Activated CD8-positive, alpha-beta T cell treated with anti-CD3 and anti-CD28 coated beads for 36 hours (primary cell): ENCODE measurements around the gene EPYC. TPM values are rescaled to one million over a fixed set of nuclear protein-coding genes. Genes with fewer than 3 reads are reported as not detected.

Experiments used
- ATAC-seq: fragments of 200-7000 bp; cut with Tn5 transposase; one replicate; pipeline ENCODE4 v1.10.0; 2021; ENCODE audit warnings: mild to moderate bottlenecking, moderate library complexity
- CTCF ChIA-PET: fragments of 350-600 bp; sonication (Branson Sonifier 250); formaldehyde crosslinking; loops from one replicate; lab custom pipeline; 2021; ENCODE audit warnings: antibody characterized with exemption; lab: Charles Lee
- POLR2A ChIA-PET: fragments of 350-600 bp; sonication (Branson Sonifier 250); formaldehyde crosslinking; loops from one replicate; lab custom pipeline; 2021; ENCODE audit warnings: antibody characterized with exemption; lab: Charles Lee
- DNase-seq: peaks from one replicate; pipeline ENCODE4 v3.0.0-alpha.2; 2020
- H3K27ac Mint-ChIP-seq: one replicate; pipeline ENCODE4 v1.8.0; 2021; ENCODE audit warnings: mild to moderate bottlenecking, mixed read lengths
- H3K27me3 Mint-ChIP-seq: one replicate; pipeline ENCODE4 v1.8.0; 2021; ENCODE audit warnings: mixed read lengths
- H3K36me3 Mint-ChIP-seq: one replicate; pipeline ENCODE4 v1.8.0; 2021; ENCODE audit warnings: low read depth, mixed read lengths
- H3K4me1 Mint-ChIP-seq: one replicate; pipeline ENCODE4 v1.8.0; 2021; ENCODE audit warnings: low read depth, mixed read lengths
- H3K4me3 Mint-ChIP-seq: one replicate; pipeline ENCODE4 v1.8.0; 2021; ENCODE audit warnings: mild to moderate bottlenecking, moderate library complexity, mixed read lengths
- H3K9me3 Mint-ChIP-seq: one replicate; pipeline ENCODE4 v1.8.0; 2021; ENCODE audit warnings: mixed read lengths
- CTCF ChIP-seq: fragments of 200-600 bp; IDR thresholded peaks from one replicate; pipeline ENCODE4 v1.8.0; 2022; ENCODE audit warnings: antibody characterized with exemption, mild to moderate bottlenecking
- intact Hi-C: fragments of 100-400 bp; cut with micrococcal nuclease; formaldehyde crosslinking; loops from one replicate; pipeline ENCODE4 v1.10.0; 2022
- total RNA-seq, 2 experiments: library from RNA; stranded (reverse); gene quantifications; one replicate each; pipeline ENCODE4 v1.2.3, GENCODE V29; 2021

Gene EPYC
- total RNA-seq, 2 experiments from 2014 or later, result not detected

- H3K27ac Mint-ChIP-seq, result no peak overlapping the region
- no peak overlapping the region for H3K4me3 Mint-ChIP-seq
- peaks cover 9% of the 10 kb centered on the region for H3K27me3 Mint-ChIP-seq
- ChIA-PET CTCF (no interaction called here), POLR2A (no interaction called here)
- ATAC-seq (no peak), DNase-seq (no peak)
- H3K9me3 Mint-ChIP-seq, result no peaks in the 10 kb centered on the region
- H3K4me1 Mint-ChIP-seq, result no peaks in the 10 kb centered on the region
- H3K36me3 Mint-ChIP-seq, result no peaks in the 10 kb centered on the region
- intact Hi-C loops, result no loop called here
- no peak for TF ChIP-seq CTCF
Observed at GRCh38 chr12:90915353-90915752, 89.4 kb downstream of the EPYC start.

Other genes with a start within 250 kb of the EPYC start
- gene CCER1, start 49.8 kb downstream of the EPYC start, total RNA-seq, result not detected
- not detected for gene KERA, start 53.1 kb upstream of the EPYC start, total RNA-seq
- gene LUM, start 106.5 kb upstream of the EPYC start, total RNA-seq, result not detected
- gene DCN, start 177.8 kb upstream of the EPYC start, total RNA-seq, result not detected